ENCODE results near the gene MAST3. TPM values are rescaled to one million over a fixed set of nuclear protein-coding genes. Genes with fewer than 3 reads are reported as not detected.

Gene MAST3
- polyA plus RNA-seq, 1 donor from 2014 or later, result 2.3 TPM

- TF ChIP-seq POLR2AphosphoS5 (IDR thresholded peaks at IDR 0.05) (no peak), EZH2 (IDR thresholded peaks at IDR 0.05; ENCODE audit: borderline replicate concordance, insufficient read depth, low read length, poor library complexity, severe bottlenecking) (no peak), SMC3 (conservative IDR thresholded peaks at IDR 0.05; ENCODE audit: poor library complexity) (no peak), RAD21 (conservative IDR thresholded peaks at IDR 0.05) (no peak), CTCF (IDR thresholded peaks at IDR 0.05; ENCODE audit: poor library complexity, severe bottlenecking) (no peak), TAF1 (IDR thresholded peaks at IDR 0.05; ENCODE audit: low read depth) (no peak), REST (IDR thresholded peaks at IDR 0.05; ENCODE audit: borderline replicate concordance) (no peak), MXI1 (conservative IDR thresholded peaks at IDR 0.05; ENCODE audit: poor library complexity, severe bottlenecking) (no peak)
- Histone ChIP-seq H2AFZ (ENCODE audit: low read depth, low read length) (no peak overlapping the region), H3K9me2 (ENCODE audit: insufficient read depth, low read length) (no peaks in the 10 kb centered on the region), H3K27me3 (ENCODE audit: insufficient read depth, low read depth, low read length) (no peaks in the 10 kb centered on the region), H3K4me2 (ENCODE audit: low read length) (no peak overlapping the region), H3F3A (ENCODE audit: insufficient read depth, low read length, poor library complexity, severe bottlenecking) (no peaks in the 10 kb centered on the region), H3K4me3 (ENCODE audit: low read length) (no peak overlapping the region), H3K27ac (ENCODE audit: low read length) (no peak overlapping the region), H3K79me2 (replicated peaks; ENCODE audit: insufficient read depth, low read length) (no peaks in the 10 kb centered on the region), H4K20me1 (ENCODE audit: insufficient read depth) (no peaks in the 10 kb centered on the region), H3K9ac (ENCODE audit: low read length) (no peak overlapping the region), H3K36me3 (ENCODE audit: insufficient read depth, low read length) (no peaks in the 10 kb centered on the region), H3K9me3 (ENCODE audit: low read length) (no peaks in the 10 kb centered on the region)
Observed at GRCh38 chr19:18091217-18091608, 6.4 kb upstream of the MAST3 start.

- Histone ChIP-seq H3K27ac (ENCODE audit: low read length) (no peak overlapping the region), H3K36me3 (ENCODE audit: insufficient read depth, low read length) (no peaks in the 10 kb centered on the region)
Observed at GRCh38 chr19:18093439-18094161, 4.0 kb upstream of the MAST3 start.

More at GRCh38 chr19:18093439-18094161, 4.0 kb upstream of the MAST3 start:
- no peaks in the 10 kb centered on the region for H4K20me1 ChIP-seq (ENCODE audit: insufficient read depth)
- no peaks in the 10 kb centered on the region for H3K79me2 ChIP-seq (replicated peaks; ENCODE audit: insufficient read depth, low read length)
- H3K9me2 ChIP-seq (ENCODE audit: insufficient read depth, low read length), result no peaks in the 10 kb centered on the region
- no peak overlapping the region for H3K4me3 ChIP-seq (ENCODE audit: low read length)
- no peak overlapping the region for H3K4me2 ChIP-seq (ENCODE audit: low read length)
- TF ChIP-seq RAD21 (conservative IDR thresholded peaks at IDR 0.05) (no peak), EZH2 (IDR thresholded peaks at IDR 0.05; ENCODE audit: borderline replicate concordance, insufficient read depth, low read length, poor library complexity, severe bottlenecking) (no peak)
- H3K9ac ChIP-seq (ENCODE audit: low read length), result no peak overlapping the region
- no peak overlapping the region for H2AFZ ChIP-seq (ENCODE audit: low read depth, low read length)
- no peaks in the 10 kb centered on the region for H3F3A ChIP-seq (ENCODE audit: insufficient read depth, low read length, poor library complexity, severe bottlenecking)
- H3K9me3 ChIP-seq (ENCODE audit: low read length), result no peaks in the 10 kb centered on the region
- H3K27me3 ChIP-seq (ENCODE audit: insufficient read depth, low read depth, low read length), result peaks cover 9% of the 10 kb centered on the region
